Measurements from ENCODE around the gene TBX3.

Gene TBX3

DNA sequence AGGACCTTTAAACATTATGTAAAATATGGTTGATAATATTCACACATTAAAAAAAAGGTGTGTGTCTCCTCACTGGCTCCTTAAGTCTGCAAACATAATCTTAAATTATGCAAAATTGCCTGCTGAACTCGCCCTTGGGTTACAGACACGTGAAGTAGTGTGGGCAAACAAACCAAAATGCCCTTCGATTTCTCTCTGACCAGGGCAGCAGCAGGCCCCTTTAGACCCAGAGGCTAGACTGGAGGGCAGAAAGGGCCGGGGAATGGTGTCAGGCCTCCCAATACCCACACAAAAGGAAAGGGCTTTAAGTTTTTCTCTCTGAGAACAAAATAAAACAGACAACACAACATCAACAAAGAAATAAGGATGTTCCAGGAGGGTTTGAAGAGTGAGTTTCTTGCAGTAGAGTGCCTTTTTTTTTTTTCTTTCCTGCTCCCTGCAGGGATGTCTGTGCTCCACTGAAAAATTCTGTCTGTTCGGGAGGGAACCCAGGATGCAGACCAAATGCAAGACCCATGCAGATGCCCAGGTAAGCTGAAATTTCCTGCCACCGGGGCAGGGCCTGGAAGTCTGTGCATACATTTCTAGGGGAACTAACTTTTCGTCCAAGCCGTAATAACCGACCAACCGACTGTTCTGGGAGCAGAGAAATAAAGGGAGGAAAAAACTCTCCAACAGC lies 1.7 kb downstream of the TBX3 start:
- DNase-seq = no peak

DNA sequence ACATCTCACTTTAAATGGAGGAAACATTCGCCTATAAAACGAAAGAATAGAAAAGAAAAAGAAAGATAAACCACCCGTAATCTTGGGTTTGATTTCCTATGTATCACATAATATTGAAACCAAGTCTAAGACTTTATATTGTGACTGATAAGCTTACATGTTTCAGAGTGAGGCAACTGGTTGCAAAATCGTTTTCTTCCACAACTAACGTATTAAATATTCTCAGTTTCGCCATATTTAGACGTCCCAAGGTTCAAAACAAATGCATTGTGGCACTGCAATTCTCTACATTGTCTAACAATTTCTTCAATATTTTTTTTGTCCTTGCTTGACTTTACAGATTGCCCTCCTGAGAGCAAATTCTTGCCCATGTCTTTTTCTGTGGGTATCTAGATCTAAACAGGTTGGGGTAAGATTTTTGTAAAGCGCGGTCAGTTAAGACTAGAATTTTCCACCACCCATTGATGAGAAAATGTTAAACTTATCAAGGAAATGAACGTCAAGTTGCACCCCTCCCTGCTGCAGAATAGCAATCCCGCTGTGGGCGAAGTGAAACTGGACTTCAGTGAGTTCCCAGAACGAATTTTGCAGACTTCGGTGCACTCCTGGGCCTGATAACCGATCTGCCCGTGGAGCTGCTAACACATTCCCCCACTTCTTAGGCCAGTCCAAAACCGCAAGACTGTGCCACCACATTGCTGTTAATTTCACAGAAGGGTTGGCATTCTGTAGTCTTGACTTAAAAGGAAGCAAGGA lies 2.7 kb downstream of the TBX3 start:
- DNase-seq = no peak

DNA sequence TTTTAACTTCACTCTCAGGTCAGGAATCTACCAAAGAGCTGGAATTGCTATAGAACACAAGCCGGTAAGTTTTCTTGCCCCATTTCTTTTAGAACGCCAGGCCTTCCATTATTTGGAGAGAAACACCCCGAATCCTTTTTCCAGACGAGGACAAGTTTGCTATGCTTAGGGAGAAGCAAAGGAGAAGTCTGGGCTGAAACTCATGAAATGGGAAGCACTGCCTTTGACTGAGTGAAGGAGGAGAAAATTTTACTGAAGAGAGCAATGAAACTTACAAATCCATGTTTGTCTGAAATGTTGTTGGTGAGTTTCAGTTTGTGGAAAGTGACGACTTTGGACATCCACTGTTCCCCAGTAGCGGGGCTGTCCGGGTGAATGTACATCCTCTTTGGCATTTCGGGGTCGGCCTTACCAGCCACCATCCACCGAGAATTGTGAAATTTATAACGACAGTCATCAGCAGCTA lies 3.3 kb downstream of the TBX3 start:
- DNase-seq = no peak

DNA sequence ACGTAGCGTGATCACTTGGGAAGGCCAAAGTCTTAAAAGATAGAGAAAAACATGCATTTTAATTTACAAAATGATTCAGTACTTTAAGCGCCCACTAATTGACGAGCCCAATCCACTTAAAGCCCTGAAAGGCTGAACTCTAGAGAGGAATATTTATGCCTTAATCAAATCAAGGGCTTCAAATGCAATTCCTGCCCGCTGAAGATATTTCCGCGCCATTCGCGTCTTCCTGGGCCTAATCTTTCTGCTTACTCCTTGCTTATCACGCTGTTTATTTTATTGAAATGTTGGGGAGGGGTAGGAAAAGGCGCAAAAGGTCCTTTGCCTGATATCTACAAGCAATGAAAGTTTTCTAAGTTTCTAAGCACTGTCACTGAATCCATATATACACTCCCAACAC lies 4.0 kb downstream of the TBX3 start:
- no peak for DNase-seq

DNA sequence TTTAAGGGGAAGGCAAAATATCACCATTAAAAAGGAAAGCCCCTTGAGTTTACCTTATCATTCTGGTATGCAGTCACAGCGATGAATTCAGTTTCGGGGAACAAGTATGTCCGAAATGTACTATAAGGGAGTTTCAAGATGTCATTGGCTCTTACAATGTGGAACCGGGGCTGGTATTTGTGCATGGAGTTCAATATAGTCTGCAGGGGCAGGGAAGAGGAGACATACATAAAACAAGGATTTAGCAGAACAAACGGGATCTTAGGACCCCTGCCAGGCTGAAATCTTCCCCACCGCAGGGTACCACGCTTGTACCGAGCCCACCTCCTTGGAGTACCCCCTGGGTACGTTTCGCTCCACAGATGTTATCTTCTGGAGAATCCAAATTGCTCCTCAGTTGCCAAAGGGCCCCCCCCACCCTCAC lies 4.5 kb downstream of the TBX3 start:
- DNase-seq = no peak

DNA sequence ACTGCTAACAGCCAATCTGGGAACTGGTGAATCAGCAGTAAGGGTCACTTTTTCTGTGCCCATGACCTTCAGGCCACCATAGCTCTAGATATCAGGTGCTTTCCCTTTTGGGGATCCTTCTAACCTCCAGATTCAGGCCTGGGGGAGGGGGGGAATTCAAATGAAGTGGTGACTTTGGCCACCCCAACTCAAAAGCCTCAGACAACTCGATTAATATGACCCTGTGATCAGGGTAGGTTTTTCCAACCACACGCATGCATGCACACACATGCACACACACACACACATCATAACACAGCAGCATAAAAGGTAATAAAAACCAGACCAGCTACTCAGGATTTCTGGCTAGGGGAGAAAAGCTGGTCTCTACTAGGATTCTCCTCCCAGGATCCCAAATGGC lies 5.3 kb downstream of the TBX3 start:
- DNase-seq = no peak

DNA sequence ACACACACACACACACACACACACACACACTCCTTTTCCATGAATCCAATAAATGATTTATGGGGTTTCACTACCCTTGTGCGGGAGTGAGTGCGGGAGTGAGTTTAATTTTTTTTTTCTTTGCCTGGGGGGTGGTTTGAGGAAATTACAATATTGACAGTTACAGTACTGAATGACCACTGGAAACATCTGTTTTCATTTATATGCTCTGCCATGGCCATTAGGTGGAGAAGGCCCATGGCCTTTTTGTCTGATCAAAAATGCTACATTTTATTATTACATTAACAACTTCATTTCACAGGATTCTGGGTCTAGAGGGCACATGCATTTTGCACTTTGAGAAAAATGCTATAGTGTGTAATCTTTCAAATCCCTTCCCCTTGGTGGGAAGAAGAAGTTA lies 5.9 kb downstream of the TBX3 start:
- DNase-seq = no peak

DNA sequence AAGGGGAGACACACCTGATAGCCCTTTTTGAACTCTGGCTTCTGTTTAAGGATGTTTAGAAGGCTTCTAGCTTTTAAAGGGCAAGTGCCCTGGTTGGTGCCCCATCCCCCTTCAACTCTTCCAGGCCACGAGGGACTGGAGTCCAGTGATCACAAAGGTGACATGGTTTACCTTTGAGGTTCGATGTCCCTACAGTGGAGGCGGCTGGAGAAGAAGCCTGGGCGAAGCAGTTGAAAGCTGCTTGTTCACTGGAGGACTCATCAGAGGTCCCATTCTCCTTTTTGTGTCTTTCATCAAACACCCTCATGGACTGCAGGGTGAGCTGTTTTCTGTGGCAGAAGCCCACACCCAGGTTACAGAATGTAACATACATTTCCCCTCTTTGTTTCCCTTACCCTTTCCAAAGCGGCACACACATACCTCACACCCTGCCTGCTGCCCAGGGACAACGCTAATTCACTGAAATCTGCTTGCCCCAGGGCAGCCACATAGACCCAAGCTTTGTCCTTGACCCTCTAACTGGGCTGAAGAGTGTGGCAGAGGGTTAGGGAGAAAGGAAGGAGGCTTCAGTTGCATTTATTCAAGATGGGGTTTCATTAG lies 7.7 kb downstream of the TBX3 start:
- DNase-seq = no peak

DNA sequence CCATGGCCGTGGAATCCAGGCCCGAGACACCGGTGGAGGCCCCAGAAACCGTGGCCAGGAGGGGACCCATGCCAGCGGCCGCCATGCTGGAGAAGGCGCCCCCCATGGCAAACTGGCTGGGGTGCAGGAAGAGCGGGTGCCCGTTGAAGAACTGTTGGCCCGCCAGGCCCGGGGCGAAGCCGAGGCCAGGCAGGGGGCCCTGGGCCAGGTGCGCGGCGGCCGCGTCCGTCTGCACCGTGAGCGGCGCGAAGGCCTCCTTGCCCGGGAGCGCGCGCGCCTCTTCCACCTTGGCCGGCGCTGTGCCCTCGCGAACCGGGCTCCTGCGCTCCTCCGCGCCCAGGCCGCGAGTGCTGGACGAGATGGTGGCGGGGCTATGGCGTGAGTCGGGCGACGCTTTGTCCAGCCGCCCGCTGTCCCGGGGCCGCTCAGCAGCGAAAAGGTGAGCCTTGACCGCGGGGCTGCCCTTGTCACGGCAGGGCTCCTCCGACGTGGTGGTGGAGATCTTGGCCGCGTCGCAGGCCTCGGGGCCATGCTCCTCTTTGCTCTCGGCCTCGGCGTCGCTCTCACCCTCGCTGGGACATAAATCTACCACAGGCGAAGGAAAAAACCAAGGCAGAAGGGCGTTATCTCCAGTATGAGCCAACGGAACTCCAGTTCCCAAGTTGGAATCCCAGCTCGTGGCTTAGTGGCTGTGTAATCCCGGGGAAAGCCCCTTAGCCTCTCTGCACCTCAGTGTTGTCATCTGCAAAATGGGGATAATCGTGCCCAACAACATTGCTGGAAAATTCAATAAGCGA lies 9.5 kb downstream of the TBX3 start:
- DNase-seq = no peak

DNA sequence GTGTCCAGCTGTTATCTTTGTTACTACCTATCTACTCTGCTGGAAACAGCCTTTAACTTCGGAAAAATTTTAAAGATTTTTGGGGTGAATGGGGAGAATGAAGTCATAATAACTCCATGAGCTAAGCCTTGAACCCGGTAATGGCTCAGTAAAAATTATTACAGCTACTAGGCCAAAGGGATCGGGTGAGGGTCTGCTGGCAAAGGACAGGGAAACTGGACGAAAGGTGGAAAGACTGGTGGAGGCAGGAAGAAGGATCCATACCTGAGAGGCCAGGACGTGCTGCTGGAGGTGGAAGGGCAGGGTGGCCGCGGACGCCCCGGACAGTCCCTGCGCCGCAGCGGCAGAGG lies 10.1 kb downstream of the TBX3 start:
- DNase-seq = no peak

DNA sequence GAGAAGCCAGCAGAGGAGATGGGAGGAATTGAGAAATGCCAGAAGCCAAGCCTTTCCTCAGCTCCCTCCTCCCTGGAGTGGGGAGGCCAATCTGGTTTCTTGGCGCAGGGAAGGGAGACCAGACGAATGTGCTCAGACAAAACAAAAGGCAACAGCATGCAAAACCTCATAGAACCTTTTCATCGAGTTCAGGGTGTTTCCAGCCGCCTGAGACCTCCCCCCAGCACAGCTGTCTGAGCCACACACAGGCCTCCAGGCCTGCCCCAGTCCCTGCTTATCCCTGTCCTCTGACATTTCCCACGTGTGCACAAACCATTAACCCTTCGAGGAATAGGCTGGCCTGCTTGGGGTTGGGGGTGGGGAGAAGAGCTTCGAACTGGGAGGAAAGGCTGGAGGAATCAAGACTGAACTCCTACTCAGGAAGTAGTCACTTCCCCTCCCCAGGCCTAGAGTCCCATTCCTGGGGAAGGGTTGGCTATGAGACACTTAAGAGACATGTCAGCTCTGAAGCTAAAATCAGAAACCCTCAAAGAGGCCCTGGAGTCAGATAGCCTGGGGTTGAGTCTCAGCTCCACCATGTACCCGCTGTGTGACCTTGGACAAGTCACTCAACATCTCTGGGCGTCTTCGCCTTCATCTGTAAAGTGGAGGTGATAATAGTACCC lies 10.7 kb downstream of the TBX3 start:
- no peak for DNase-seq

DNA sequence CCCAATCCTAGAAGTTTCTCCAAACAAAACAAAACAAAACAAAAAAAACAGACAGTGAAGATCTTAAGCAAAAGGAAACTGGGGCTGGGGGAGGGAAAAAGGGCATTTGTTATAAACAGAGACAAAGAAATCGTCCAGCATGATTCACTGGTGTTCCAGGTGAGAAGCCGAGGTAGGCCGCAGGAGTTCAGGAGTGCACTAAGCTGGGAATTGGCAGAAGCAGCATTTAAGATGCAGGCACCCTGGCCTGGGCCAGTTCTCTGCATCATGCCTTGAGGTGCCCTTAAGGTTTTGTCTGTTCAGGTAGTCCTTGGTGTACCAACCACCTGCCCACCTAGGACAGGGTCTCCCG lies 11.2 kb downstream of the TBX3 start:
- no peak for DNase-seq

DNA sequence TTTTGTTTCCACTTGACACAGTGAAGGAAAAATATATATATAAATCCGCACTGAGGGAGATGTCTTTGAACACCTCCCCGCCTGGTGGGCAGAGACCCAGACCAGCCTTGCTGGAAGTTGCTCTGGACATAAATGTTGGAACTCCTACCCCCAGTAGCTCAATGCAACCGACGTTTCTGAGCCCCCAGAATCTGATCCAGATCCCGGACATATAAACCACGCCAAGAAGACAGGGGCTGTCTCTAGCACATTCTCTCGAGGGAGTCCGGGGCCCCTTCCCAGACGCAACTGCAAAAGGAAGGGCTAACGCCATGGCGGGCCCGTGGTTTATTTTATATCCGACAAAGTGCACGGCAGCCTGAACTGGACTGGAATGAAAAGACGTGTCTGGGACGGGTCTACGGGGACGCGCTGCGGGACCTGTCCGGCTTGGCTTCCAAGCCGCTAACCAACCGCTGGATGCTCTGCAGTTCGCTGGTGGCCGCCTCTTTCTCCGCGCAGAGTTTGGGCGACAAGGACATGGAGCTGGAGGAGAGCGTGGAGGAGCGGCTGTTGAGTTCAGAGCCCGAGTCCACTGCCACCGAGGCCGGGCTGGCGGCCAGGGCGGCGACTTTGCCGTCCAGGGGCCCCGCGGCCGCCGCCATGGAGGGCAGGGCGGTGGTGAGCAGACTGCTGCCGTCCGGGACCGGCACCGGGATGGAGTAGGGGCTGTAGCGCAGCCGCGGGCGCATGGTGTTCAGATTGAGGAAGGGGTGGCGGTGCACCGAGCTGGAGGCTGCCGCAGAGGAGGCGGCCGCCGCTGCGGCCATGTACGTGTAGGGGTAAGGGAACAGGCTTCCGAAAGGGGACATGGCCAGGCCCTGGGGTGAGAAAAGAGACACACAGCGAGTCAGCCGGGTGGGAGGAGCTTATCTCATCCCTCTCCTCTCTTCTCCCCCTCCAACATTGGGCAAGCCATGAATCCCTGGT lies 12.2 kb downstream of the TBX3 start:
- no peak for DNase-seq

DNA sequence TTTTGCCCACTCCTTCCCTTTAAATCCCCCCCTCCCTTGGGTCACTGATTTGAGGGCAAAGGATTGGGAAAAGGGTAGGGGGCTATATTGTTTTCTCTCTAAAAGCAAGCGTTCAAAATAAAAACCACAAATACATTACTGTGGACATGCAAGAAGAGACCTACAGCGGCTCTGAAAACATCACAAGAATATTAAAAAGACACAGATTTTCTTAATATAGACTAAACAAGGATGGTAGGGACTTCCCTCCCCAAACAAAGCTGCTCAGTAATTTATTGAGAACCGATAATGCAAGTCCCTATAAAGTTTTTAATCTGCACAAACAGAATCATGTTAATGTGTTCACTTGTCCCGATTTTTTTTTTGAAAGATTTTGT lies 12.9 kb downstream of the TBX3 start:
- no peak for DNase-seq

DNA sequence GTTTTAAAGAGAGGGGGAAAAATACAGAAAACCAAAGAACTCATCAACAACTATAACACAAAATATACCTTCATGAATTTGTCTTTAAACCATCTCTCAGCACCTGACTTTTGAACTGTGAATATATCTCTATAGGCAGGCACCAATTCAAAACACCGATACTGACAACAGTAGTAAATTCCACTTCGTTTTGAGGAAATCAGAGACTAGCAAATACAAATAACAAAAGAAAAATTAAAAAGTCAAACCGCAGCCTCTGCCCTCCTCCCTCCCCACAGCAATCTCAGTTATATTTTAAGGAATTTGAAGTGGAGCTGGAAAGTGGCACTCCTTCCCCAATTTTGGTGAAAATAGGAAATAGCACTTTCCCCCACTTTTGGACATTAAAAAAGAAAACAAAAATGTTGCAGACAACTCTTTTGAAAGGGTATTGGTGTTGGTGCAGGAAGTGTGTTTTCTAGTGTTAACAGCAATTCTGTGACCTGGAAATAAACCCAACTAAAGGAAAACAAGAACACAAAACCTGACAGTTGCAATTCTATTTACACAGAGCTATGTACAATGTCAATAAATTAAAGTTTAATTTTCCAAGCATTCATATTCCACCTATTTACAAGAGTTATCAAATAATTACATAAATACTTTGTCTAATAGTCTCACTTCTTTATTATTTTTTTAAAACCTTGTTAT lies 13.5 kb downstream of the TBX3 start:
- no peak for DNase-seq

DNA sequence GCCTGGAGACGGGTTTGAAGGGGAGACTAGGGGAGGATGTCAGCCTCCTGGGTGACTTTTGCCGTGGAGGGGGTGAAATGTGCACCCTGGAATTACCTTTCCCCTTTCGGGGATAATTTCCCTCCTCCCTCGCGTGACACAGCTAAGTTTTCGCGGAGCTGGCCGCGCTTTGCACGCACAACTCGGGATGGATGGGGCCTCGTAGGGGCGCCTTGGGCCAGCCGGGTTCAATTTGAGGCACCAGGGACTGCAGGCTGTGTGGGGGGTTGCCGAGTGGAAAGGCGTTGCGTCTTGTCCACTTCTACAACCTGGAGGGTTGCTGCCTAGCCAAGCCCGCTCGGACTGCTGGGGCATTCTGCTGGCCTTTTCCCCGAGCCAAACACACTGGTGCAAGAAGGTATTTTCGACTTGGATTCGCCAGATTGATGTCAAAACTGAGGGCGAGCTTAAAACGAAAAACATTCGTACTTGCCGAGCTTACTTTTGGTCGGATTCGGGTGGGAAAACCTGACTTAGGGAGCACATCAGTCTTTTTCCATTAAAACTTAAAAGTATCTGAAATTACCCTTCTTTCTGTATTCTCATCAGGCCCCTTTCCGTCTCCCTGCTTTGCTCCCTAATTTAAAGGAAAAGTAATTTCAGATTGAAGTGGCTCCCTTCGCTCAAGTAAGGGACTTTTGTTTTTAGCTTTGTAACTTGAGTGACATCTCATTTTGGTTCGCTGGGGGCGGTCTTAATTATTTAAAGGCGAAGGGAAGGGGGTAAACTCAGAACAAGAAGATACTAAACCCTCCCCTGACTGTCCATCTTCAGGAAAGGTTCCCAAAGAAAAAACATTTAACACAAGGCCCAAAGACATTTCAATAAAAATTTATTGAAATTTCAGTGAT lies 14.3 kb downstream of the TBX3 start:
- no peak for DNase-seq

DNA sequence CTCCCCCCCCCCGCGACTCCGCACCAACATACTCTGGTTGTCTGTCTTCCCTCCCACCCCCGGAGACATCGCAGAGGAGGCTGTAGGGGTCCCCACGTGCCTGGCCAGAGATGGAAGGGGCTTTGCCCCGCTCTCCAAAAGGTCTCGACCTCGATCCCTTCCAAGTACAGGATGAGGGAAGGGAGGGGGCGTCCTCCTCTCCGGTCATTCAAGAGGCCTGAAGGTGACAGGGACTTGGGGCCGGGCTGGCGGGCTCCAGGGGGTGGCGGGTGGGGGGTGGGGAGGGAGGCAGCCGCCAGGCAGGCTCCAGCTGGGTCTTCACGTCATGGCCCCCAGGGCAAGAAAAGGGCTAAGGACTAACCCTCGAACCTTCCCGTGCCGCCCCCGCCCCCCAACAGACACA lies 15.1 kb downstream of the TBX3 start:
- DNase-seq = no peak

DNA sequence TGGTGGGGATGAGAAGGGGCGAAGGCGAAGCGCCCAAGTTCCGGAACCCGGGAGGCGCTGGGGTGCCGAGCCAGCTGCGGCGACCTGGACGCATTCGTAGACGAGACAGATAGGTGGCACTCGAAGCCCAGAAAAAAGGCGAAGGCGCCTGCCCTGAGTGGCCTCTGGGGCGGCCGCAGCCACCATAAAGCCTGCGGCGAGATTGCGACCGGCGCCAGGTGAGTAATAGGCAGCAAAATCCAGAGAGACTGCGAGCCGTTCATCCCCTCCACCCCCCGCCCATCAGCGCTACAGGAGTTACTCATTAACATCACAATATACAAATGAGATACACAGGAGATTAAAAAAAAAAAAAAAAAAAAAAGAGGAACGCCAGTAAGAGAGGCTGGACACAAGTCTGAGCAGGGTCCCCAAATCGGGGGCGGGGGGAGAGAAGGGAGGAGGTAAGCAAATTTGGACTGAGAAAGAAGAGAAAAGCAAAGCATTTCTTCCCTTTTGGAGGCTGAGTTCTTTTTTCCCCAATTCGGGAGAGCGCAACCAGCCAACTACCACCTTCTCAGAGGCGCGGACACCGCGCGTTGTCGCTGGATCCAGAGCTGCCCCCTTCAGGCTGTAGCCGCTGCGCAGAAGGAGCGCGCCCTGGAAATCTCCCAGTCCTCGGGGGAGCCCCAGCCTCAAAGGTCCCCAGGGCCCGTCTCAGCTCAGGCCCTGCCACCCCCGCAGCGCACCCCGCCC lies 15.7 kb downstream of the TBX3 start:
- no peak for DNase-seq

DNA sequence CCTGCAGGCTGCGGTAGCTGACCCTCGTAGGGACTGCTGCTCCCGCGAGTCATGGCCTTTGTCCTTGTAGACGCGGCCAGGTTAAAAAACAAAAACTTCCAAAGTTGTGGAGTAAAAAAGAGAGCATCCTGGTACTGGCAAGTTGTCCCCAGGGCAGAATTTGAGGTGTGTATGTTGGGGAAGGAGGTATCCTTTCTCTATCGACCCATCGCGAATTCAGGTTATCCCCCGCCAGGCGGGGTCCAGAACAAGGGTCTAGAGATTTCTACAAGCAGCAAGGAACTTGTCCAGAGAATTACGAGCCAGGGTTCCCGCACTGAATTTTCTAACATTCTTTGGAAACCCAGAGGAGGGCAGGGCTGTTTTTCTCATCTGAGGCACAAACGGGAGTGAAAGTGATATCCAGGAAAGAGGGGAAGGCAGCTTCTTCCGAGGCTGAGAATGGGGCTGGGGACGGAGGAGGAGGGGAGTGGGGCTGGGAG lies 16.3 kb downstream of the TBX3 start:
- no peak for DNase-seq

Measured in SIG-M5 (cell line).